AML-193 (cell line): ENCODE results near the gene PLB1.

Experiments used
- DNase-seq, 2 experiments: peaks; one replicate each; lab custom pipeline; 2025; lab: John Stamatoyannopoulos, UW

Gene PLB1

DNA sequence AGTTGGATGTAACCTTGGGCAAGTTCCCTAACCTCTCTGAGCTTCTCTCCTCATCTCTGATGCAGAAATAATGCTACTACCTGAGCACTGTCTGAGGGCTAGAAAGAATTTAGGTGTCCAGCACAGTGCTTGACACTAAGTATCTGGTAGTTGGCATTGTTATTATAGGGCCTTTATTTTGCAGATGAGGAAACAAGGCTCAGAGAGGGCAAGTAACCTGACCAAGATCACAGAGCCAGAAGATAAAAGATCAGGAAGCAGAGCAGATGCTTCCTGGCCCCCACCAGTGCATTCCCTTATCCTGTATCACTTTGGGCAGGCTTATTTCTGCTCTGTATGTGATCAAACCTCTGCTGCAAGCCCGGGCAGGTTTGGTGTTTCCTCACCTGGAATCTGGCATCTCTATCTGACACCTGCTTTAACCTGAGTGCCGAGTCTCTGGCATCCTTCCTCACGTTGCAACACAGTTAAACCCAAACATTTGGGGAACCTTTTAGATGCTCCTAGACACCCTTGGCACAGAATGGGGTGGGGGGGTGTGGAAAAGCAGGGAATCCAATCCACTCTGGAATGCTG, 69.9 kb downstream of the PLB1 start:
- DNase-seq: no peak

DNA sequence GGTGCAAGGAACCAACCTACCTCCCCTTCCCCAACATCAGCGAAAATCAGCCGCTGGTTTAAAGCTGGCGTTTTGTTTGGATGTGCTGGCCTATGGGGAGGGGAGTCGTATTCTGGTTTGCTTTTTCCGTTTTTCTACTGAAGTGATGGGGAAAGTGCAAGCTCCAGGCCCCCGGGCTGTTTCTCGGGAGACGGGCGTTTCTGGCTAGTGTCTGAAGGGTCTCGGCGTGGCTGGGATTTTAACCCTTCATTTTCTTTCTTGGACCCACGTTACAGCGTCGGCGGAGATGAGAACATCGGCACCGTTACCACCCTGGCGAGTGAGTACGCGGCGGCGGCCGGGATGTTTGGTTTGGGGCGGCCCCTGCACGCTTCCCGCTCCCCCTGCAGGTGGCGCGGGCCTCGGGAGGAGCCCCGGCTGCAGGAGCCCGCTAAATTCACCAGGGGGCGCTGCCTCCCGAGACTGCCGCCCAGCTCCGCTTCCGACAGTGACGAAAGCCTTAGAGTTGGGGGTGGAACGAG, 70.7 kb downstream of the PLB1 start:
- DNase-seq: peak; percentile 74 to 75

DNA sequence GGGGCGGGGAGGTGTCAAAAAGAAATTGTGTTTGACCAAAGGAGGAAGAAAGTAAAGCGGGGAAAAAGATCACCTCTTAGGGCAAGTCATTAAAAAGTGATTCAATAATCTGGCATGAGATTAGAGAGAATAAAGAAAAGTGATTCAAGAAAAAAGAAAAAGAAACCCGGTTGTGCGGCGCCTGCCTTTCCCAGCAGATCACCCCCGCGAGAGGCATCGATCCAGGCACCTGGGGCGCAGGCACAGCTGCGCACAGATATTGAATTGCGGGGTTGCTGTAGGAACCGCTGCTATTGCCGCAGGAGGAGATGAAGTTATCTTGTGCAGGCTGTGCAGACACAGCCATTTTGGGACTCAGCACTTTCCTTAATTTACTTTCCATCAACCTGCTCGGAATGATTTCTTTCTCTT, 71.2 kb downstream of the PLB1 start:
- no peak for DNase-seq

DNA sequence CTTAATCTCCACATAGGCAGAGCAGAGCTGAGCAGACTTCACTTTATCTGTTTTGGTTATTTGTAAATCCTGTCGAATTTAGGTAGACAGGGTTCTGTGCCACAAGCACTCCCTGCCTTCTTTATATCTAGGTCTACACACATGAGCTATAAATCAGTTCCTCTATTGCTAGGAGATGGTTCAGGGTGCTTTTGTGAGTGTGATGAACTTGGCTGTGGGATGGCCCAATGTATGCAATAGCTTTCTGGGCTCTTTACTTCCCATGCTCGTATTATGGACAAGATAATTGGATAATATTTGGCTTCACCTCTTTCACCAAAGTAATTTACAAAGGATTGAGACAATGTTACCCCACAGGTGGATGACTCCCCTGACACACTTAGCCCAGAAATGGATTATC, 72.2 kb downstream of the PLB1 start:
- no peak for DNase-seq

DNA sequence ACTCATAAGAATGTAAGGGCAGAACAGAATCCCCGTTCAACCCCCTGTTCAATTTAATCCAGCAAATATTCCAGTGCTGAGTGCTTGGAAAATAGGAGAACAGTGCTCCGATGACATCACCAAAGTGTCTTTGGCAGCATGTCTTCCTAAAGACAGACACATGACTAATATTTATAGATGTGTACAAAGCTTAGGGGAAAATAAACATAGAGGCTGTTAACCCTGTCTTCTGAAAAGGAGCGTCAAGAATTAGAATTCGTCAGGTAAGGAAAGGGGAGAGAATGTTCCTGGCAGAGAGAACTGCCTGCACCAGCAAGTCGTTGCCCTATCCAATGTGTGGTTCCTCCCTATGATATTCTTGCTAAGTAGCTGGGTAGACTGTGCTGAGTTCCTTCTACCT, 72.7 kb downstream of the PLB1 start:
- DNase-seq: no peak

DNA sequence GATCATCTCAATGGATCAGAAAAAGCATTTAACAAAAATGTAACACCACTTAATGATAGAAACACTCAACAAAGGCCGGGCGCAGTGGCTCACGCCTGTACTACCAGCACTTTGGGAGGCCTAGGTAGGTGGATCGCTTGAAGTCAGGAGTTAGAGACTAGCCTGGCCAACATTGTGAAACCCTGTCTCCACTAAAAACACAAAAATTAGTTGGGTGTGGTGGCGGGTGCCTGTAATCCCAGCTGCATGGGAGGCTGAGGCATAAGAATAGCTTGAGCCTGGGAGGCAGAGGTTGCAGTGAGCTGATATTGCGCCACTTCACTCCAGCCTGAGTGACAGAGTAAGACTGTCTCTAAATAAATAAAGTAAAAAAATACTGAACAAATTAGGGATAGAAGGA, 74.6 kb downstream of the PLB1 start:
- DNase-seq: no peak

DNA sequence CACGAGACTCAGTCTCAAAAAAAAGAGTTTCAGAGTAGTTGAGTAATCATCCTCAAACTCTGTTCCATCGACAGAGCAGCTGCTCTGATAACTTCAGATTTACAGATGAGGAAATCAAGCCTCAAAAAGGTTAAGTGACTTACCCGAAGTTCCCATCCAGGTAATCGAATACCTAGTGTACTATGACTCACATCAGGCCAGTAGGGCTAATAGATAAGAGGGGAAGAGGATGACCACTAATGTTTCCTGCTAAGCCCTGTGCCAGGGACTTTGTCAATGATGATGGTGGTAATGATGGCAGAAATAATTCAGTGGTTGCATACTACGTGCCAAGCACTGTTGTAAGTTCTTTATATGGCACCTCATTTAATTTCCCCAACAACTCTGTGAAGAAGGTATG, 80.9 kb downstream of the PLB1 start:
- no peak for DNase-seq

DNA sequence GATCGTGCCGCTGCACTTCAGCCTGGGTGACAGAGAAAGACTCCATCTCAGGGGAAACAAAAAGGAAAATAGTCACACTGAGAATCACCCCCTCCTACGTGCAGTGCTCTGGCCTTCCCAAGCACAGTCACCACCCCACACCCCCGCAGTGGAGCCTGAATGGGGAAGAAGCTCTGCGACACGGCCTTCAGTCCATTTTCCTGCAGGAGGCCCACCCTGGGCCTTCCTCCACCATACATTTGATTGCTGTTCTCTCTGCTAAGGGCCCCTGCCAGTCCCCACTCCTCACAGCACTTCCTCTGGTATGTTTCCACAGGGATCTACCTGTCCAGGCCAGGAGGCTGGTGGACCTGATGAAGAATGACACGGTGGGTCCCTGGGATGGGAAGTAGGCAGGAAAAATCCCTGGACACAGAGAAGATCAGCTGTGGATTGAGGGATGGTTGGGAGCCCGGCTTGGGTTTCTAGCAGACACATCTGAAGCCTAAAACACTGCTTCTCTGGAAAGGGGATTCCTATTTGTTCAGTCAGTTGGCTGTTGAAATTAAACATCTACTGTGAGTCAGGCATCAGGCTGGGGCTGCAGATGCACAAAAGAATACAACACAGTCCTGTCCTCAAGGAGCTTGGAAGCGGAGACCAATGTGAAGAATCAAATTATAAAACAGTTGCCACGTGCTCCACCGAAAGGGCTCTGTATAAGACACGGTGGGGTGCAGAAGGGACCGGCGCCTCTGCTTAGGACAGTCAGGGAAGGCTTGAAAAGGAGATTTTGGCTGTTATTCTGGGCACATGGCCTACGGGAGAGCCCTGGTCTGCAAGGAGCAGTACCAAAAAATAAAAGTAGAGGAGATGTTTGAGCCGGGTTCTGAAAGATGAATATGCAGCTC, 82.2 kb downstream of the PLB1 start:
- DNase-seq: no peak

DNA sequence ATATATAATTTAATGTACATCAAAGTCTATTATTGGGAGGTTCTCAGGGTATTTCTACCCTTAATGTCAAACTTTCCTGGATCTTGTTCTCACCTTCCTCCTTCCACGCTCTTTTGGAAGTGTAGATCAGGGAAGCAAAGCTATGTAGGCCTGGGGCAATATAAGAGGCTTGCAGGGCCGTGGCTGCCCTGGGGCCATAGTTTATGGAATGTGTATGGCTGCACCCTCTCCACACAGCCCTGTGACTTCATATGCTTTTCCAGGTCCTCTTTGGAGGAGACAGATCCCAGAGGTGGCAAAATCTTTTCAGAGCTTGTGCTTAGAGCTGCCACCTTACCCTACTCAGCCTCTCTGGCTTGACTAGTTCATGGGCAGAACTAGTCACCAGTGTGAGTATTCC, 82.9 kb downstream of the PLB1 start:
- DNase-seq: no peak

DNA sequence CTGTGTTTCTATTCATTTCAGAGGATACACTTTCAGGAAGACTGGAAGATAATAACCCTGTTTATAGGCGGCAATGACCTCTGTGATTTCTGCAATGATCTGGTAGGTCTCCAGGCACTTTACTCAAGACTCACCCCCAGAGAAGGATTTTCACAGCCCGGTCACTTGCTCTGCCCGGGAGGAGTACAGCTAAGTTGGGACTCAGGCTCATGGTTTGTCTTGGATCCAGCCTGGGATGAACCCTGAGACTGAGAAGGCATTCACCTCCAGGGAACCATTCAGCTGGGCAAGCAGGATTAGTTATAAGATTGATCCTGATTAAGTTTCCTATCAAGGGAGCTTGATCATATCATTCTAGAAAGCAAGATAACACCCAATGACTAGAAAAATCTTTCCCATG, 83.7 kb downstream of the PLB1 start:
- no peak for DNase-seq

DNA sequence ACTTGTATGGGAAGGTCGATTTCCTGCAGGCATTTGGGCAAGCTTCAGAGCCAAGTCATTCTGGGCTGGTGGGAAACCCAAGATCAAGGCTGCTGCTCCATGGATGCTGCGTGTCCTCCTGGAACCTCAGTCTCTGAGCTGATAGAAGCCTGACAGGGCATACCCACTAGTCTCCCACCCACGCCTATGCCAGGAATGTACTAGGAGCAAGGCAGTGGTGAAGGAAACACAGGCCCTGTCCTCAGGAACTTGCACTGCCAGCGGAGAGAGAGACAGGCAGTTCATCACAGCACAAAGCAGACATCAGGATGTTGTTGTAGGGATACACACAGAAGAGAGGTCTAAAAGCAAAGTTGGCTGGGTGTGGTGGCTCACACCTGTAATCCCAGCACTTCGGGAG, 84.2 kb downstream of the PLB1 start:
- no peak for DNase-seq

DNA sequence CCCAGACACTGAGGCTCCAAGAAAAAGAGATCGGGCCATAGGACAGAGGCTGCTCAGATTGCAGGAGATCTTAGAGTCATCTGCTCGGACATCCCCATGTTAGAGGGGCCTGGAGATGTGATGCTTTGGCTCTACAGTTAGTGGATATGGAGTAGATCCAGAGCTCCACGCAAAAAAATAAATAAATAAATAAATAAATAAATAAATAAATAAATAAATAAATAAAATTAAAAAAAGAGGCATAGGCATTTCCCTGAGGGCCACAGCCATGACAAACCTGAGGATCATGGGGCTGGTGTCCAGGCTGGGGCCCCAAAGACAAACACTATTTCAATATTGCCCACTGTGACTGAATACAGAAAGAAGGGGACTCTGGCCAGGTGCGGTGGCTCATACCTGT, 85.5 kb downstream of the PLB1 start:
- no peak for DNase-seq

DNA sequence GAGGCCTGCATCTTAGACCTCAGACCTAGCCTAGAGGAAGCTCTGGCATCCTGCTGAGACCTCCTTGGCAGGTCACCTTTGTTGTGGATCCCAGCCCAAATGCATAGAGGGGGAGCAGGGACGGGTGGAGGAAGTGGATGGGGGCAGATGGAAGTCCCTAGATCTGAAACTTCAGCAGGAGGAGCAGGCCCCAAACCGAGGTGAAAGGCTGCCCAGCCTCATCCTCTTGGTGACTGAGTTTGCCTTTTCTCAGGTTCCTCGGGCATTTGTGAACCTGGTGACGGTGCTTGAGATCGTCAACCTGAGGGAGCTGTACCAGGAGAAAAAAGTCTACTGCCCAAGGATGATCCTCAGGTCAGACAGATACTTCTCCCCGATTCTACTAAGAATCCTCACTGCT, 86.3 kb downstream of the PLB1 start:
- DNase-seq: no peak

DNA sequence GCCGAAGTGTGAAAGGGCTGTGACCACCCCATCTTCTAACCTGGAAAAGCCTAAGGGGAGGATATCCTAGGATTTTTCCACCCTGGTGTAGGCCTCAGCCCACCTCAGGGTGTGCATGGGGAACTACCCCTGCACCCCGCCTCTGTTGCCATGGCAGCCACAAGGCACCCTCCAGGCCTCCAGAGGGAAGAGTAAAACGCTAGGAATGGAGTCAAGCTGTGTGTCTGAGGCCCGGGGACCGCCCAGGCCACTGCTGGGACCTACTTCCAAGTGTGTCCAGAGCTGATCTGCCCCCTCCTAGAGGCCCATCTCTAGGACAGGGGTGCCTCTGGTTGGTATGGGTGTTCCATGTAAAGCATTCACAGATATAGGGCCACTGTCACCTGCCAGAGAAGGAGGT, 86.7 kb downstream of the PLB1 start:
- no peak for DNase-seq

DNA sequence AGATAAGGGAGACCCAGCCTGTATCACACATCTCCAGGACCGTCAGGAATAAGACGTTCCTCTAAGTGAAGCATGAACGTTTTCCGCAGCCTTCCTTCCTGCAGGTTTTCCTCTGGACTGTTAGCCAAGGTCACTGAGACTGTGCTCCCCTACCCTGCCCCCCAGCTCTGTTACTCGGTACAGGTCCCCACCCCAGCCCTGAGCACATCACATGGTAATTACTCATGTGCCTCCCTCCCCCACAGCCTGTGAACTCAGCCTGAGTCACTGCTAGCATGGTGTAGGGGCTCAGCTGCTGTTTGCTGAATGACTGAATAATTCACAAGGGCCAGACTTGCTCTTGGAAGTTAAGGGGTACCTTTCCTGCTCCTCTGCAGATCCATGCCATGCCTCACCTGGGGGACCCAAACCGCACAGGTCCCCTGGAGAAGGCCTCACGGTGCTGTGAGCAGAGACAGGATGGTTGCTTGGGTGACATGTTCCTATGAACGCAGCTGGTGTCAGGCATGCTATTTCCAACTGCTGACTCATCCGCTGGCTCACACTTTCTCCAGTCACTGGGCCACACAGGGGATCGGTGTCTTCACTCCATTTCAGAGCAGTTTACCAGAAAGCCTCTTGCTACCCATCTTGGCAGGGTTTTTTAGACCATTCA, 88.2 kb downstream of the PLB1 start:
- peak; percentile 43 to 49 for DNase-seq

DNA sequence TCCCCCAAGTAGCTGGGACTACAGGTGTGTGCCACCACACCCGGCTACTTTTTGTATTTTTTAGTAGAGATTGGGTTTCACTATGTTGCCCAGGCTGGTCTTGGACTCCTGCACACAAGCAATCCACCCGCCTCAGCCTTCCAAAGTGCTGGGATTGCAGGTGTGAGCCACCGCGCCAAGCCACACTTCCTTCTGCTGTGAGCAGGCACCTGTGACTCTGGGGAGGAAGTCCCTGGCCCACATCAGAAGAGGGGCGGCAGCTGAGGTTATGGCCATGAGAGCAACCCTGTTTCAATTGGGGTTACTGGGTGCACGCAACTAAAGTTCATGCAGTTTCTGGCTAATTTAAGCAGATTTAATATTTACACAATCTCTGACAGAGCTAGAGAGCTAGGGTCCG, 91.0 kb downstream of the PLB1 start:
- no peak for DNase-seq

DNA sequence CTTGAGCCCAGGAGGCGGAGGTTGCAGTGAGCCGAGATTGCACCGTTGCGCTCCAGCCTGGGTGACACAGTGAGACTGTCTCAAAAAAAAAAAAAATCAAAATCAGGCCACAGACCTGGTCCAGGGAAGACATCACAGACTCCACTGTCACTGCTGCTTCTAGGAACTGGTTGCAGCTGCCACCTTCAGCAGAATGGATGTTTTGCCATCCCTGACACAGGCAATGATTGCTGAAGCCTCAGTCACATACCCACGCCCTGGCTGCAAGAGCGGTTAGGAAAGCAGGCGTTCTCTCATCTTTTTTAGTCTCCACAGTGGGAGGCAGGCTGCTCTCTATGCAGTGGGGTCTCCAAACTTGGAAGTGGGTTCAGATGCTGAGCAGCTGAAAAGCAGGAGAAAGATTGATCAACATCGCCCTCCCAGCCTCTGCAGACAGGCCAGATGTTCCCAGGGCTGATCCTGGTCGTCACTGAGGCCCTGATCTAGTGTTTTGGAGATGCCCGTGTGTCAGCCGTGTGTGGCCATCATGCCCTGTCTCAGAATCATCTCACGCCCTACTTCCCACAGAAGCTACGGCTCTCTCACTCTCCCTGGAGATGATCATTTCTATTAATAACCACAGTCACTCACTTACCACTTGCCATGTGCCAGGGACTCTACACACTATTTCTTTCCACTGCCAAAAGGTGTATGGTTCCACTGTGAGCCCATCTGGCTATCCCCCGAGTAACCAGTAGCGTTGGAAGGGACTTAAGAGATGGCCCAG, 91.8 kb downstream of the PLB1 start:
- no peak for DNase-seq

DNA sequence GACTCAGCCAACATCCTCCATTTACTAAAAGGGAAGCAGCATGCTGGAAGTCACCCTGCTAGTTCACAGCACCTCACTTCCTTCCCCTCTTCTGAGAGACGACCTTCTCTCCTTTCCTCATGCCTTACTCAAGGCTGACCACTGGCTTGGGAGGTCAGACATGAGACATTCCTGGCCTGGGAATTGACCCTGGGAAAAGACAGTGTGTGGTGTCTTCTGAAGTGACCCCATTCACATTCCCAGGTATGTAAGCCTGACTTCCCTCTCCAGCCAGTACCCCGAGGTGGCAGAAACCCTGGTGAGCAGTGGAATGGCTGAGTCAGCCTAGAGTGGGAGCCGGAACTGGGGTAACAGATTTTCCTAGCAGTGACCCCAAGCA, 92.4 kb downstream of the PLB1 start:
- peak; percentile 25 to 53 for DNase-seq

DNA sequence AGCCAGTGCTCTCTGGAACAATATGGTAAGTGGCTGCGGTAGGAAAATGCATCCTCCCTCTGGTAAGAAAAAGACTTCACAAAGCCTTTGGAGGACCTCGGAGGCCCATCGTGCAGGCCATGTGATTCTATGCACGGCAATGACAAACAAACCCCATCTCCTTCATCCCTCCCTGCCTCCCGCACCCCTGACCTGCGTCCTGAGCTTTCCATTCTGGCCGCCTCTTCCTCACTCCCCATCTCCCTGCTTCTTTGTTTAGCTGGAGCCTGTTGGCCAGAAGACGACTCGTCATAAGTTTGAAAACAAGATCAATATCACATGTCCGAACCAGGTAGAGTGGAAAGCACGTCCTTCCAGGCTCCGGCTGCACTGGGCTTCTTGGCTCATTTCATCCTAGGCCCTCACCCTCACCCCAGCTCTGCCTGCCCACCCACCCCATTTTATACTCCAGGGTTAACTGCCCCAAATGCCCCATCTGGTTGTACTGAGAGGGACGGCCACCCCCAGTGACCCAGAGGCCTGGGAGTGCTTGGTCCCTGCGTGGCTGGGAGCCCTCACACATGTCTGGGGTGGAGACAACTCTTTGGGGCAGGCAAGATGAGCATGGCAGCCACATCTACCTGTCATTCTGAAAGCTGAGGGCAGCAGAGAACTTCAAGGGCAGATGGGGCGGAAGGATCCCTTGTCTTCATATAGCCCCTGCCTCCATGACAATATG, 94.0 kb downstream of the PLB1 start:
- DNase-seq: no peak

DNA sequence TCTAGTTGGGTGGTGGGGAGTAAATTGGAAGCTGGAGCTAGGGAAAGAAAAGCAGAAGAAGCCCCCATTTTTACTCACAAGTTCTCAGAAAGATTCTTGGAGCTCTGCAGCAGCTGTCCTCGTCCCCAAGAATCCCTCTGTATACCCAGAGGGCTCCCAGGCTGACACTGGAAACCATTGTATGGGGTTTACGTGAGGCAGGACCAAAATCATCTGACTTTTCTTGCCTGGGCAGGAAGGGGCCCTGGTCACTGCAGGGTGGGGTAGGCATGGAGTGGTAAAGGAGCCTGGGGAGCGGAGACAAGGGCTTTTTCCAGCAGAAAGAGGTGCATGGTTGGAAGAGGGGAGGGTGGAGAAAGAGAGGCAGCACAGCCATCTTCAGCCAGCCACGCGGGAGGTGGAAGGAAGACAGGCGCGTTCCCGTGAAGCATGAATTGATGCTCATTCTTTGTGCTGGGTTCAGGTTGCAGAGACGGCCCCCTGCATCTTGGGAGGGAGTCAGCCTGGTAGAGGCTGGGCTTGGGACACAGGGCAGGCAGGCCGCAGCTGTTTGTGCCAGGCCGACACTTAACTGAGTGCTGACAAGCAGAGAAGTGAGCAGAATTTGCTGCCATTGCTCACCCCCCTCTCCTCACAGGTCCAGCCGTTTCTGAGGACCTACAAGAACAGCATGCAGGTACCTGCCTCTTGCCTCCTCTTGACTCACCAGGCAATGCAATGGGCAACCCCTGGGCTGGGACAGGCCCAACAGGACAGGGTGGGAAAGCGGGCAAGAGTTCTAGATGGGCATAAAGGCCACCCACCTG, 94.8 kb downstream of the PLB1 start:
- no peak for DNase-seq
